Lower lobe of right lung (tissue), 2 donors: Measurements from ENCODE around the gene MBNL1. TPM values are rescaled to one million over a fixed set of nuclear protein-coding genes. Genes with fewer than 3 reads are reported as not detected.
A peak's percentile ranks its signal among the peaks of the same experiment; 100 is the strongest.

Experiments
- ATAC-seq, 2 donors: fragments of 200-7000 bp; cut with Tn5 transposase; one replicate each; pipeline ENCODE4 v1.9.1; 2020 to 2022; ENCODE audit warnings: mild to moderate bottlenecking in 2 of 2, moderate library complexity in 2 of 2
- DNase-seq: peaks from one replicate; pipeline ENCODE4 v3.0.0-alpha.2; 2020
- H3K27ac ChIP-seq: fragments of 200-600 bp; one replicate; pipeline ENCODE4 v1.8.0; 2022
- H3K27me3 ChIP-seq: fragments of 200-600 bp; one replicate; pipeline ENCODE4 v1.8.0; 2022; ENCODE audit warnings: low read depth
- H3K36me3 ChIP-seq: fragments of 200-600 bp; one replicate; pipeline ENCODE4 v1.8.0; 2022; ENCODE audit warnings: mild to moderate bottlenecking
- H3K4me1 ChIP-seq: fragments of 200-600 bp; one replicate; pipeline ENCODE4 v1.8.0; 2022
- H3K4me3 ChIP-seq: fragments of 200-600 bp; one replicate; pipeline ENCODE4 v1.8.0; 2022; ENCODE audit warnings: mild to moderate bottlenecking
- H3K9me3 ChIP-seq: fragments of 200-600 bp; one replicate; pipeline ENCODE4 v1.8.0; 2022
- CTCF ChIP-seq: fragments of 200-600 bp; IDR thresholded peaks from one replicate; pipeline ENCODE4 v1.8.0; 2022; ENCODE audit warnings: antibody characterized with exemption, mild to moderate bottlenecking
- intact Hi-C: fragments of 100-400 bp; cut with DNase I; formaldehyde crosslinking; loops from one replicate; pipeline ENCODE4 v1.11.0; 2022
- total RNA-seq: library from RNA; stranded (reverse); fragmentation: NEBNext Ultra II Directional; extraction: Animal tissue kit (Norgen Biotek cat#: 25700); gene quantifications from one replicate; pipeline ENCODE4 v1.2.1, GENCODE V29; 2021
- donor health status: DM: no; HTN: yes; CAD: no; lungs with severe emphysema.

Gene MBNL1
- total RNA-seq, 1 donor from 2014 or later, result 235 TPM

DNA sequence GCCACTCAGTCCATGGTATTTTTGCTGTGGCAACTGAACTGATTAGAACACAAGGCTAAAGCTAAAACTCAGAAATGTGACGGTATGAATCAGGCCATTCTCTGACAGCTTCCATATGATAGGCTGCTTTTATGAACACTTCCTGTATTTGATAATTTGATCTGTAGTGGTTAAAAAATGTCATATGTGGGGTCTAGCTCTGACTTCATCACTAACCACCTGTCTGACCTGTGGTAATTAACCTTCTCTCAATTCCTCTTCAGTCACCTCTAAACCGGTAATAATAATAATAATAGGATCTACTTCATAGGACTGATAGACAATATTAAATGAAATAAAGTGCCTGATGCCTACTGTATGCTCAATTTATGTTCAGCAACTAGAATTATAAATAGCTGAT lies 223.2 kb downstream of the MBNL1 start:
- H3K4me1 ChIP-seq, result no peaks in the 10 kb centered on the region
- no peak for DNase-seq
- ATAC-seq, result no peak
- H3K27me3 ChIP-seq, result no peaks in the 10 kb centered on the region
- no peaks in the 10 kb centered on the region for H3K36me3 ChIP-seq
- no peak for TF ChIP-seq CTCF
- intact Hi-C loops, result no loop called here
- H3K9me3 ChIP-seq, result peaks cover 5% of the 10 kb centered on the region
- H3K27ac ChIP-seq, result no peak overlapping the region
- H3K4me3 ChIP-seq, result no peak overlapping the region

GRCh38 chr3:152496286-152496685 lies 227.6 kb downstream of the MBNL1 start:
- no peak for ATAC-seq
- no peak for DNase-seq
- intact Hi-C loops, result no loop called here

DNA sequence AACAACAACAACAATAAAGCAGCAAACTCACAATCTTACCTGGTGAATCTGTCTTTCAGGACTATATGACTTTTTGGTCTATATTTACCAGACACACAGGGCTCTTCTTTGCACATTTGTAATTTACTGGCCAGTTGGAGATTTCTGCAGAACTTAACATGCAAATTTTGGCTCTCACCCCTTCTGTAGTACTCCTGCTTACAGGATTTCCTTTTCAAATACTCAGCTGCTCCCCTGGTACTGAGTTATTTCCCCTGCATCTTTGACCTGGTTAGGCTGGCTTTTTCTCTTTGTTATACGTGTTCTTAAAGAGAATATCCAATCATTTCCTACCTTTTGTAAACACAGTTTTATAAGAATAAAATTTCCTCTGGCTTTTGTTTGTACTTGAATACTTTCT lies 228.0 kb downstream of the MBNL1 start:
- Histone ChIP-seq H3K9me3 (peaks cover 5% of the 10 kb centered on the region), H3K4me1 (no peaks in the 10 kb centered on the region), H3K27ac (no peak overlapping the region), H3K36me3 (no peaks in the 10 kb centered on the region), H3K4me3 (no peak overlapping the region), H3K27me3 (no peaks in the 10 kb centered on the region)
- no peak for TF ChIP-seq CTCF
- DNase-seq, result no peak
- no peak for ATAC-seq
- intact Hi-C loops, result no loop called here

More at GRCh38 chr3:152496286-152496685, 227.6 kb downstream of the MBNL1 start:
- no peak overlapping the region for H3K27ac ChIP-seq
- no peaks in the 10 kb centered on the region for H3K27me3 ChIP-seq
- no peaks in the 10 kb centered on the region for H3K36me3 ChIP-seq
- no peak overlapping the region for H3K4me3 ChIP-seq
- no peak for TF ChIP-seq CTCF
- H3K4me1 ChIP-seq, result no peaks in the 10 kb centered on the region
- H3K9me3 ChIP-seq, result peaks cover 5% of the 10 kb centered on the region

DNA sequence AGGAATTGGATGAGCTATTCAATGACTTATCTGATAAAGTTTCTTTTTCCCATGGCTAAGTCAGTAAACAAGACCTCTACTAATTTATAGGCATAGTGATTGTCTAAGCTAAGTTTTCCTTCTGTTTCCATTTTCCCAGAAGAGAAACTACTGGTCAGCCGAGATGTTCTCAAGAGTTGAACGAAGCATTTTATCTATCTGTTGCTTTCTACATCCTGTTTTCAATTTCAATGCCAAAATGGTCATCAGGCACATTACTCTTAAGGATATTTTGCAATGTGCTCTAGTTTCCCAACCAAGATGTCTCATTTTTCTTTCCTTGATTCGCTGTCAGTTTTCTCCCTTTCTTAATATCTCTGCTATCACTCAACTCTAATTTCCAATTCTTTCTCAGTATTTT lies 228.7 kb downstream of the MBNL1 start:
- peaks cover 5% of the 10 kb centered on the region for H3K9me3 ChIP-seq
- no peak overlapping the region for H3K4me3 ChIP-seq
- DNase-seq, result no peak
- TF ChIP-seq CTCF, result no peak
- ATAC-seq, result no peak
- H3K36me3 ChIP-seq, result no peaks in the 10 kb centered on the region
- peak overlapping the region; percentile 53 for H3K27ac ChIP-seq
- H3K27me3 ChIP-seq, result no peaks in the 10 kb centered on the region
- intact Hi-C loops, result no loop called here
- no peaks in the 10 kb centered on the region for H3K4me1 ChIP-seq

DNA sequence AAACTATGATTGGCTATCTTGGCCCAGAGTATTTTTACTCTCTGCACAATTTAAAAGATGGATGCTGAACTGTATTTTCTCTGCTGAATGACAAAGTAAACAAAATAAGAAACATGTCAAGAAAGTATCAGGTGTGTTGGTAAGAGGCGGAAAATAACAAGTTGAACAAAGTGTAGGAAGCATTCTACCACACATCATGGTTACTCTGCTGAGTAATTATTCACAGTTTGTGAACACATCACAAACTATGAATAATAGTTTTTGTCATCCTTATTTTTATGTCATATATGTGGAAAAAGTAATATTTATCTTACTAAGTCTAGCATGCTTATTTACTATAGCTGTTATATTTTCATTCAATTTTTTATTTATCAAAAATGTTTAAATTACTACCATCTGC lies 229.2 kb downstream of the MBNL1 start:
- no peaks in the 10 kb centered on the region for H3K27me3 ChIP-seq
- H3K4me3 ChIP-seq, result no peak overlapping the region
- TF ChIP-seq CTCF, result no peak
- no peak overlapping the region for H3K27ac ChIP-seq
- no peak for DNase-seq
- peaks cover 5% of the 10 kb centered on the region for H3K9me3 ChIP-seq
- ATAC-seq, result no peak
- no peaks in the 10 kb centered on the region for H3K4me1 ChIP-seq
- intact Hi-C loops, result no loop called here
- no peaks in the 10 kb centered on the region for H3K36me3 ChIP-seq
